HepG2 (cell line): Measurements from ENCODE around the gene ZBTB46. TPM values are rescaled to one million over a fixed set of nuclear protein-coding genes. Genes with fewer than 3 reads are reported as not detected.
A peak's percentile ranks its signal among the peaks of the same experiment; 100 is the strongest.

Experiments used
- ARID3A ChIP-seq: IDR thresholded peaks from 2 replicates; pipeline ENCODE4 v1.6.1; 2012; ENCODE audit warnings: low read depth, low read length, improper control_type of control experiment
- HIVEP1 ChIP-seq: sonication (generic); formaldehyde crosslinking; IDR thresholded peaks from 2 replicates; pipeline ENCODE4 v1.4.0; 2020; ENCODE audit warnings: mild to moderate bottlenecking, missing genetic modification reagents
- IRF1 ChIP-seq: sonication (generic); formaldehyde crosslinking; IDR thresholded peaks from 2 replicates; pipeline ENCODE4 v1.4.0; 2020; ENCODE audit warnings: low read depth, mild to moderate bottlenecking, missing genetic modification reagents
- MAF1 ChIP-seq: sonication (generic); formaldehyde crosslinking; IDR thresholded peaks from 2 replicates; pipeline ENCODE4 v1.5.0; 2020; ENCODE audit warnings: missing genetic modification reagents, borderline replicate concordance
- MAZ ChIP-seq, 2 experiments: sonication (generic) in 1 of 2; formaldehyde crosslinking in 1 of 2; IDR thresholded peaks; 2 replicates each; pipeline versions ENCODE4 v1.5.0 to v1.6.1; 2012 to 2020; ENCODE audit warnings: low read depth in 2 of 2, mild to moderate bottlenecking in 2 of 2, borderline replicate concordance in 1 of 2, improper control_type of control experiment in 1 of 2, low read length in 1 of 2, missing genetic modification reagents in 1 of 2, moderate library complexity in 1 of 2
- NFE2L1 ChIP-seq: sonication (generic); formaldehyde crosslinking; IDR thresholded peaks from 2 replicates; pipeline ENCODE4 v1.4.0; 2020; ENCODE audit warnings: missing genetic modification reagents, mild to moderate bottlenecking, borderline replicate concordance
- POGZ ChIP-seq: sonication (generic); formaldehyde crosslinking; IDR thresholded peaks from 2 replicates; pipeline ENCODE4 v1.4.0; 2020; ENCODE audit warnings: mild to moderate bottlenecking, missing genetic modification reagents
- PREB ChIP-seq: sonication (generic); formaldehyde crosslinking; IDR thresholded peaks from 2 replicates; pipeline ENCODE4 v1.4.0; 2020; ENCODE audit warnings: missing genetic modification reagents
- RFX1 ChIP-seq: fragments of 450-650 bp; IDR thresholded peaks from 2 replicates; pipeline ENCODE4 v1.6.1; 2017
- SAP130 ChIP-seq: IDR thresholded peaks from 2 replicates; pipeline ENCODE4 v1.6.1; 2016; ENCODE audit warnings: low read depth
- SMAD9 ChIP-seq: sonication (generic); formaldehyde crosslinking; IDR thresholded peaks from 2 replicates; pipeline ENCODE4 v1.5.1; 2020; ENCODE audit warnings: mild to moderate bottlenecking, missing genetic modification reagents
- SP1 ChIP-seq, 2 experiments: fragments of 450-650 bp in 1 of 2; sonication (generic) in 1 of 2; formaldehyde crosslinking in 1 of 2; IDR thresholded peaks; 2 replicates each; pipeline versions ENCODE4 v1.4.0 to v1.6.1; 2016 to 2020; ENCODE audit warnings: missing genetic modification reagents in 1 of 2
- U2AF2 ChIP-seq: fragments of 200-400 bp; formaldehyde crosslinking; IDR thresholded peaks from 2 replicates; pipeline ENCODE4 v1.6.1; 2017; ENCODE audit warnings: low read depth, mild to moderate bottlenecking, low read length
- UBTF ChIP-seq: sonication (generic); formaldehyde crosslinking; IDR thresholded peaks from 2 replicates; pipeline ENCODE4 v1.4.0; 2020; ENCODE audit warnings: mild to moderate bottlenecking, missing genetic modification reagents
- ZFP37 ChIP-seq: sonication (generic); formaldehyde crosslinking; IDR thresholded peaks from 2 replicates; pipeline ENCODE4 v1.4.0; 2020; ENCODE audit warnings: missing genetic modification reagents, borderline replicate concordance
- ZFP91 ChIP-seq: sonication (generic); formaldehyde crosslinking; IDR thresholded peaks from 2 replicates; pipeline ENCODE4 v1.9.0; 2022; ENCODE audit warnings: missing genetic modification reagents, mild to moderate bottlenecking, borderline replicate concordance
- ZNF34 ChIP-seq: sonication (generic); formaldehyde crosslinking; IDR thresholded peaks from 2 replicates; pipeline ENCODE4 v1.4.0; 2020; ENCODE audit warnings: mild to moderate bottlenecking, missing genetic modification reagents, borderline replicate concordance
- ZNF674 ChIP-seq: sonication (generic); formaldehyde crosslinking; IDR thresholded peaks from 2 replicates; pipeline ENCODE4 v1.5.0; 2020; ENCODE audit warnings: low read depth, mild to moderate bottlenecking, missing genetic modification reagents
- polyA plus RNA-seq, 8 experiments: library from polyadenylated mRNA; depleted of rRNA in 3 of 8; stranded (reverse) in 7 of 8; unstranded in 1 of 8; fragments of >200 nt; fragmentation: Illumina TruSeq in 4 of 8; extraction: Trizol in 4 of 8; gene quantifications; 2 replicates each; pipeline versions ENCODE4 v1.2.1 to v1.2.3, GENCODE V29; 2011 to 2016; ENCODE audit warnings: low read depth in 4 of 8, missing spikeins in 1 of 8, mixed read lengths in 1 of 8; ENCODE audit not compliant: insufficient read depth in 1 of 8
- total RNA-seq, 5 experiments: library from RNA; depleted of rRNA; stranded (reverse); fragments of >200 nt; fragmentation: Illumina TruSeq; extraction: Trizol; gene quantifications; 2 replicates each; pipeline ENCODE4 v1.2.3, GENCODE V29; 2016; ENCODE audit warnings: low read depth in 1 of 5

The ZBTB46 gene
- total and polyA plus RNA-seq, 2 of the 13 experiments (the other 11 are each of a cell fraction or from before 2014, with no cell fraction given) = 1.6 to 13.5 TPM

GRCh38 chr20:63740627-63741353 lies 90.3 kb downstream of the ZBTB46 start (continued):
- TF ChIP-seq UBTF (peak; percentile 100), MAF1 (CRISPR knock-in tag) (peak; percentile 96; the same call in 1 of the 2 replicates), ZFP91 (peak; percentile 97), POGZ (CRISPR knock-in tag) (peak; percentile 89), NFE2L1 (CRISPR knock-in tag) (peak; percentile 55; the same call in 1 of the 2 replicates), HIVEP1 (CRISPR knock-in tag) (peak; percentile 99), SP1 (IDR thresholded peaks at IDR 0.05) (no peak), SP1 (CRISPR knock-in tag; IDR thresholded peaks at IDR 0.05) (peak; percentile 98), MAZ (IDR thresholded peaks at IDR 0.05; ENCODE audit: borderline replicate concordance, low read depth, low read length) (peak; percentile 73), MAZ (CRISPR knock-in tag; IDR thresholded peaks at IDR 0.05; ENCODE audit: low read depth) (peak; percentile 99), ZNF674 (CRISPR knock-in tag) (0 out of 2 replicates have a peak, but pooled peaks have one; percentile 70), SMAD9 (peak; percentile 52; the same call in 1 of the 2 replicates), ARID3A (no peak), RFX1 (no peak), SAP130 (peak; percentile 100), ZNF34 (CRISPR knock-in tag) (no peak; the same call in 1 of the 2 replicates), PREB (peak; percentile 80; the same call in 1 of the 2 replicates), U2AF2 (peak; percentile 52; the same call in 1 of the 2 replicates), IRF1 (CRISPR knock-in tag) (no peak; the same call in 1 of the 2 replicates), ZFP37 (CRISPR knock-in tag) (peak; percentile 97)
